Measurements from ENCODE around the gene TCEA2.

TCEA2 gene

GRCh38 chr20:64069209-64069613 lies 6.2 kb downstream of the TCEA2 start:
- no peak for DNase-seq (ENCODE audit: low read depth, low spot score)
- TF ChIP-seq POLR2AphosphoS5 (IDR thresholded peaks at IDR 0.05; ENCODE audit: borderline replicate concordance, low read depth, low read length) (no peak), FOXP2 (optimal IDR thresholded peaks at IDR 0.05; ENCODE audit: control extremely low read depth, extremely low read length, insufficient read depth) (no peak), EZH2 (IDR thresholded peaks at IDR 0.05) (no peak)

GRCh38 chr20:64069614-64070243 lies 6.7 kb downstream of the TCEA2 start:
- Histone ChIP-seq H3K9me3 (ENCODE audit: low read depth, low read length) (no peaks in the 10 kb centered on the region), H3K4me3 (no peak overlapping the region), H3K36me3 (ENCODE audit: insufficient read depth, low read length) (no peaks in the 10 kb centered on the region), H3K27ac (no peak overlapping the region), H3K9ac (ENCODE audit: insufficient read length) (no peak overlapping the region)
- TF ChIP-seq POLR2AphosphoS5 (IDR thresholded peaks at IDR 0.05; ENCODE audit: borderline replicate concordance, low read depth, low read length): no peak
- no peak for TF ChIP-seq EZH2 (IDR thresholded peaks at IDR 0.05)
- no peak for TF ChIP-seq FOXP2 (optimal IDR thresholded peaks at IDR 0.05; ENCODE audit: control extremely low read depth, extremely low read length, insufficient read depth)
- DNase-seq (ENCODE audit: low read depth, low spot score): no peak

More at GRCh38 chr20:64069209-64069613, 6.2 kb downstream of the TCEA2 start:
- H3K36me3 ChIP-seq (ENCODE audit: insufficient read depth, low read length): no peaks in the 10 kb centered on the region
- H3K27ac ChIP-seq: no peak overlapping the region
- H3K9ac ChIP-seq (ENCODE audit: insufficient read length): no peak overlapping the region
- no peaks in the 10 kb centered on the region for H3K9me3 ChIP-seq (ENCODE audit: low read depth, low read length)
- H3K4me3 ChIP-seq: no peak overlapping the region

GRCh38 chr20:64070244-64070993 lies 7.4 kb downstream of the TCEA2 start:
- no peak for DNase-seq (ENCODE audit: low read depth, low spot score)
- H3K27ac ChIP-seq: no peak overlapping the region
- H3K9ac ChIP-seq (ENCODE audit: insufficient read length): no peak overlapping the region
- H3K9me3 ChIP-seq (ENCODE audit: low read depth, low read length): no peaks in the 10 kb centered on the region
- no peak for TF ChIP-seq EZH2 (IDR thresholded peaks at IDR 0.05)
- no peak for TF ChIP-seq POLR2AphosphoS5 (IDR thresholded peaks at IDR 0.05; ENCODE audit: borderline replicate concordance, low read depth, low read length)
- no peak for TF ChIP-seq FOXP2 (optimal IDR thresholded peaks at IDR 0.05; ENCODE audit: control extremely low read depth, extremely low read length, insufficient read depth)
- H3K4me3 ChIP-seq: no peak overlapping the region
- no peaks in the 10 kb centered on the region for H3K36me3 ChIP-seq (ENCODE audit: insufficient read depth, low read length)

GRCh38 chr20:64071341-64072332 lies 8.6 kb downstream of the TCEA2 start:
- DNase-seq (ENCODE audit: low read depth, low spot score): no peak
- no peak overlapping the region for H3K9ac ChIP-seq (ENCODE audit: insufficient read length)
- H3K27ac ChIP-seq: no peak overlapping the region
- no peaks in the 10 kb centered on the region for H3K9me3 ChIP-seq (ENCODE audit: low read depth, low read length)
- no peak for TF ChIP-seq EZH2 (IDR thresholded peaks at IDR 0.05)
- TF ChIP-seq POLR2AphosphoS5 (IDR thresholded peaks at IDR 0.05; ENCODE audit: borderline replicate concordance, low read depth, low read length): 0 out of 2 replicates have a peak, but pooled peaks have one; percentile 26
- TF ChIP-seq FOXP2 (optimal IDR thresholded peaks at IDR 0.05; ENCODE audit: control extremely low read depth, extremely low read length, insufficient read depth): no peak
- H3K4me3 ChIP-seq: no peak overlapping the region
- H3K36me3 ChIP-seq (ENCODE audit: insufficient read depth, low read length): no peaks in the 10 kb centered on the region

GRCh38 chr20:64072498-64073063 lies 9.6 kb downstream of the TCEA2 start:
- 0 out of 2 replicates have a peak, but pooled peaks have one; percentile 6 for TF ChIP-seq POLR2AphosphoS5 (IDR thresholded peaks at IDR 0.05; ENCODE audit: borderline replicate concordance, low read depth, low read length)
- TF ChIP-seq EZH2 (IDR thresholded peaks at IDR 0.05): no peak
- DNase-seq (ENCODE audit: low read depth, low spot score): no peak
- no peak overlapping the region for H3K27ac ChIP-seq

GRCh38 chr20:64073476-64074183 lies 10.6 kb downstream of the TCEA2 start:
- DNase-seq (ENCODE audit: low read depth, low spot score): no peak
- TF ChIP-seq FOXP2 (optimal IDR thresholded peaks at IDR 0.05; ENCODE audit: control extremely low read depth, extremely low read length, insufficient read depth): no peak
- no peaks in the 10 kb centered on the region for H3K36me3 ChIP-seq (ENCODE audit: insufficient read depth, low read length)

More at GRCh38 chr20:64072498-64073063, 9.6 kb downstream of the TCEA2 start:
- Histone ChIP-seq H3K9ac (ENCODE audit: insufficient read length) (no peak overlapping the region), H3K9me3 (ENCODE audit: low read depth, low read length) (no peaks in the 10 kb centered on the region), H3K36me3 (ENCODE audit: insufficient read depth, low read length) (no peaks in the 10 kb centered on the region), H3K4me3 (no peak overlapping the region)

GRCh38 chr20:64074184-64074789 lies 11.3 kb downstream of the TCEA2 start:
- Histone ChIP-seq H3K27ac (no peak overlapping the region), H3K4me3 (no peak overlapping the region), H3K9ac (ENCODE audit: insufficient read length) (no peak overlapping the region), H3K9me3 (ENCODE audit: low read depth, low read length) (no peaks in the 10 kb centered on the region), H3K36me3 (ENCODE audit: insufficient read depth, low read length) (no peaks in the 10 kb centered on the region)
- TF ChIP-seq EZH2 (IDR thresholded peaks at IDR 0.05) (no peak), FOXP2 (optimal IDR thresholded peaks at IDR 0.05; ENCODE audit: control extremely low read depth, extremely low read length, insufficient read depth) (no peak), POLR2AphosphoS5 (IDR thresholded peaks at IDR 0.05; ENCODE audit: borderline replicate concordance, low read depth, low read length) (no peak)
- DNase-seq (ENCODE audit: low read depth, low spot score): no peak

More at GRCh38 chr20:64073476-64074183, 10.6 kb downstream of the TCEA2 start:
- H3K4me3 ChIP-seq: no peak overlapping the region
- H3K9me3 ChIP-seq (ENCODE audit: low read depth, low read length): no peaks in the 10 kb centered on the region
- no peak overlapping the region for H3K9ac ChIP-seq (ENCODE audit: insufficient read length)
- H3K27ac ChIP-seq: no peak overlapping the region

Measured in SK-N-MC (cell line).